HUES64 (cell line): Measurements from ENCODE around the gene DCBLD2. TPM values are rescaled to one million over a fixed set of nuclear protein-coding genes. Genes with fewer than 3 reads are reported as not detected.

Experiments
- H3K27ac ChIP-seq: 2 replicates; pipeline ENCODE4 v1.7.0; 2013; ENCODE audit warnings: low read depth, low read length, inconsistent platforms
- H3K27me3 ChIP-seq: 2 replicates; pipeline ENCODE4 v1.6.1; 2013; ENCODE audit warnings: mild to moderate bottlenecking, low read length; ENCODE audit not compliant: insufficient read depth
- H3K36me3 ChIP-seq: 2 replicates; pipeline ENCODE4 v1.6.1; 2013; ENCODE audit warnings: mild to moderate bottlenecking, low read length; ENCODE audit not compliant: insufficient read depth
- H3K4me1 ChIP-seq: 2 replicates; pipeline ENCODE4 v1.6.1; 2013; ENCODE audit warnings: mild to moderate bottlenecking, low read length, moderate library complexity; ENCODE audit not compliant: insufficient read depth
- H3K4me3 ChIP-seq: 2 replicates; pipeline ENCODE4 v1.5.1; 2013; ENCODE audit warnings: mild to moderate bottlenecking, low read length, moderate library complexity
- H3K9ac ChIP-seq: 2 replicates; pipeline ENCODE4 v1.6.1; 2013; ENCODE audit warnings: mild to moderate bottlenecking, low read depth, low read length
- H3K9me3 ChIP-seq: 2 replicates; pipeline ENCODE4 v1.6.1; 2013; ENCODE audit warnings: low read depth, low read length; ENCODE audit not compliant: insufficient read depth
- WGBS: fragments of 150-250, 120-280 bp; methylation state at CpG from one replicate; pipeline ENCODE4 v1.1.7; 2013; ENCODE audit warnings: missing lambda C conversion rate; 5-methylcytosine and 5-hydroxymethylcytosine counted together
- polyA plus RNA-seq, 2 experiments: library from polyadenylated mRNA; stranded (reverse); fragments of 50-300 nt; gene quantifications; one replicate each; pipeline ENCODE4 v1.2.3, GENCODE V29; 2013

The DCBLD2 gene
- 34.5 TPM for polyA plus RNA-seq (2013, experiment 1 of 2)
- 37.0 TPM for polyA plus RNA-seq (2013, experiment 2 of 2)

GRCh38 chr3:98901392-98902350 is at the start of gene DCBLD2:
Gene DCBLD2 (minus strand): TSS chr3:98901695. CDS start chr3:98901326, 369 bp downstream.
- H3K9me3 ChIP-seq = no peaks in the 10 kb centered on the region
- peak within 1 kb of the TSS; percentile 88 for H3K27ac ChIP-seq
- H3K4me3 ChIP-seq = peak within 1 kb of the TSS; percentile 86
- H3K4me1 ChIP-seq = peaks cover 17% of the 10 kb centered on the region
- no peaks in the 10 kb centered on the region for H3K27me3 ChIP-seq
- WGBS = under 1% methylated on average over 80 of the region's 86 CpGs
- H3K36me3 ChIP-seq = peaks cover 3% of the 10 kb centered on the region; the same call in 1 of the 2 replicates
- peak within 1 kb of the TSS; percentile 90 for H3K9ac ChIP-seq

- no peaks in the 10 kb centered on the region for H3K36me3 ChIP-seq
- H3K9ac ChIP-seq = no peak overlapping the region
- H3K27me3 ChIP-seq = no peaks in the 10 kb centered on the region
- no peaks in the 10 kb centered on the region for H3K9me3 ChIP-seq
- H3K27ac ChIP-seq = no peak overlapping the region
- no peak overlapping the region for H3K4me3 ChIP-seq
- WGBS = 92% methylated on average over 1 of the region's 1 CpG
- no peaks in the 10 kb centered on the region for H3K4me1 ChIP-seq
Measured at GRCh38 chr3:98945666-98946065, 44.2 kb upstream of the DCBLD2 start.

GRCh38 chr3:98945101-98945524 is 43.6 kb upstream of the DCBLD2 start:
- H3K36me3 ChIP-seq = no peaks in the 10 kb centered on the region
- no peaks in the 10 kb centered on the region for H3K27me3 ChIP-seq
- no peak overlapping the region for H3K27ac ChIP-seq
- H3K9me3 ChIP-seq = no peaks in the 10 kb centered on the region
- H3K9ac ChIP-seq = no peak overlapping the region
- no CpG with 5 or more reads among the region's 1 CpG for WGBS
- no peak overlapping the region for H3K4me3 ChIP-seq
- H3K4me1 ChIP-seq = no peaks in the 10 kb centered on the region

DNA sequence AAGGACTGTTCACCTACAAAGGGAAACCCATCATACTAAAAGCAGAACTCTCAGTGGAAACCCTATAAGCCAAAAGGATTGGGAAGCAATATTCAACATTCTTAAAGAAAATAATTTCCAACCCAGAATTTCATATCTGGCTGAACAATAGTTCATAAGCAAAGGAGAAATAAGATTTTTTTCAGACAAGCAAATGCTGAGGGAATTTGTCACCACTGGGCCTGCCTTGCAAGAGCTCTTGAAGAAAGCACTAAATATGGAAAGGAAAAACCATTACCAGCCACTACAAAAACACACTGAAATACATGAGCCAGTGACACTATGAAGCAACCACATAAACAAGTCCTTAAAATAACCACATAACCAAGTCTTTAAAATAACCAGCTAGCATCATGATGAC is 28.9 kb upstream of the DCBLD2 start:
- no peaks in the 10 kb centered on the region for H3K4me1 ChIP-seq
- no peak overlapping the region for H3K9ac ChIP-seq
- peaks cover 10% of the 10 kb centered on the region; the same call in 1 of the 2 replicates for H3K9me3 ChIP-seq
- H3K36me3 ChIP-seq = no peaks in the 10 kb centered on the region
- no peak overlapping the region for H3K27ac ChIP-seq
- no peak overlapping the region for H3K4me3 ChIP-seq
- H3K27me3 ChIP-seq = no peaks in the 10 kb centered on the region

- WGBS = 100% methylated on average over 2 of the region's 2 CpGs
- Histone ChIP-seq H3K9me3 (no peaks in the 10 kb centered on the region), H3K4me1 (no peaks in the 10 kb centered on the region), H3K27ac (no peak overlapping the region), H3K9ac (no peak overlapping the region), H3K36me3 (no peaks in the 10 kb centered on the region), H3K27me3 (no peaks in the 10 kb centered on the region), H3K4me3 (no peak overlapping the region)
Measured at GRCh38 chr3:98921957-98922356, 20.5 kb upstream of the DCBLD2 start.

DNA sequence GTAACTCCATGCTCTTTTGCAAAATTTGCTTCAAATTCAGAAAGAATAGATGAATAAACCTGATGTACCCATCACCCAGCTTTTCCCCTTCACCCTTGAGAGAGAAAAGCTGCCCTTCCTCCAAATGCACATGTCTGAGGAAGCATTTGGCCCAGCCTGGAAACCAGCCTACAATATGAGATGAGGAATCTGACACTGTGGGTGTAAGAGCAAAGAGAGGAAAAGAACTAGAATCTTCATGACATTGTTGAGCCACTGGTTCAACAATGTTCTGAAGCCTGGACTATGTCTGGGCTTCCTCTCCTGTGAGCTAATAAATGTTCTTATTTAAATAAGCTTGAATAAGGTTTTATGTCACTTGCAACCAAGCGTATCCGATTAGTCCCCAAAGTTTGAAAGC is 18.7 kb upstream of the DCBLD2 start:
- no peaks in the 10 kb centered on the region for H3K4me1 ChIP-seq
- H3K9me3 ChIP-seq = no peaks in the 10 kb centered on the region
- no peak overlapping the region for H3K9ac ChIP-seq
- no peak overlapping the region for H3K27ac ChIP-seq
- H3K4me3 ChIP-seq = no peak overlapping the region
- 93% methylated on average over 2 of the region's 2 CpGs for WGBS
- no peaks in the 10 kb centered on the region for H3K27me3 ChIP-seq
- no peaks in the 10 kb centered on the region for H3K36me3 ChIP-seq

DNA sequence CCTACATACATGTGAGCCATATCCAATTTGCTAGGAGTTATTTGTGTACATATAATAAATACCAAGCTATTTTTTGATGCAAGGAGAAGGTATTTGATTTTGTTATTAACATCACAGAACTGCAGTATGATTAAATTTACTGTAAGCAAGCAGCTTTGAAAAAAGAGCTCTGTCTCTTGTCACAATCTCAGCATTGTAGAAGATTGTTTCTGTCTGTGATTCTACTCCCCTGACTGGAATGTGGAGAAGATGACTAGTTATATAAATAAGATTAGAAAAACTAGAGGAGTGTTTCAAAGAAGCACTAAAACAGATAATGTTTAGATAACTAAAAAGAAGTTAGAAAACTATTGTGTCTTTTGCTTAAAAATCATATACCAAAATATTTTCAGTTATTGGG is 17.1 kb upstream of the DCBLD2 start:
- H3K9me3 ChIP-seq = no peaks in the 10 kb centered on the region
- H3K4me1 ChIP-seq = no peaks in the 10 kb centered on the region
- H3K36me3 ChIP-seq = no peaks in the 10 kb centered on the region
- no peaks in the 10 kb centered on the region for H3K27me3 ChIP-seq
- H3K4me3 ChIP-seq = no peak overlapping the region
- no peak overlapping the region for H3K9ac ChIP-seq
- H3K27ac ChIP-seq = no peak overlapping the region

- Histone ChIP-seq H3K27me3 (no peaks in the 10 kb centered on the region), H3K36me3 (no peaks in the 10 kb centered on the region), H3K9me3 (no peaks in the 10 kb centered on the region), H3K4me3 (no peak overlapping the region), H3K9ac (no peak overlapping the region), H3K4me1 (no peaks in the 10 kb centered on the region), H3K27ac (no peak overlapping the region)
- no CpG with 5 or more reads among the region's 1 CpG for WGBS
Measured at GRCh38 chr3:98917608-98918007, 16.1 kb upstream of the DCBLD2 start.

DNA sequence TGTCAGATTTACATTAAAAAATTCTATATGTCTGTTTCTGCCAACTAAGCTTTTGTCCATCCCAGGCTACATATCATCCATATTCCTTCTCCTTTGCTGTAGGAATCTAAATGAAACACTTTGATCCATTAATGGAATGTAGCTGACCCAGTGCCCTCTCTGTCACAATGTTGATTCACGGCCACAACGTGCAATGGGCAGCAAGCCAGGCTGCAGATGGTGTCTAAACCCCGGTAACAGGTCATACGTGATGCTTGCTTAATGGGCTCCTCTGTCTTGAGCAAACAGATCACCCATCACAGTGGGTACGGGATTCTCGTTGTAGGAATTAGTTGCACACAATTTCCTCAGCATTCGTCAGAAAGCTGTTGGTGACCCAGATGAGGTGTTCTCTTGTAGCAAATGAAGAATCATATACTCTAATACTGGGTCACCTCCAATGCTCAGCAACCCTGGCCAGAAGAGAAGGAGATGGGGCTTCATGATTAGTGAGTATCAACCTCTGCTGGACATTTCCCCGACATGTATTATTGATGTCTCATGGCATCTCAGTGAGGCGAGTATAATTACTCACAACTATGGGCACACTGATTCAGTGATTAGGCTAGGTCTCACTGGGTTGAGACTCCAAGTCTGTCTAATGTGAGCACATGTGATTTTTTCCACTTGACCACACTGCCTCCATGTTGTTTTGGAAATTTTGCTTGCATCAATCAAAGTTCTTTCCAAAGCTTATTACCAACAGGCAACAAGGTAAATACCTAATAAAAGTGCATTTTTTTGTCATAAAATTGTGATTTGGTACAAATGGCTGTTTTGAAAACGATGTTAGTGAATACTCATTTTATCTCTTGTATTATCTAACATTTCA is 12.9 kb upstream of the DCBLD2 start:
- no peak overlapping the region for H3K27ac ChIP-seq
- 97% methylated on average over 9 of the region's 10 CpGs for WGBS

GRCh38 chr3:98912448-98912847 is 11.0 kb upstream of the DCBLD2 start:
- no peaks in the 10 kb centered on the region for H3K4me1 ChIP-seq
- peaks cover 6% of the 10 kb centered on the region; the same call in 1 of the 2 replicates for H3K9me3 ChIP-seq
- H3K27ac ChIP-seq = no peak overlapping the region

More for the DNA sequence above, 12.9 kb upstream of the DCBLD2 start:
- Histone ChIP-seq H3K27me3 (no peaks in the 10 kb centered on the region), H3K9me3 (no peaks in the 10 kb centered on the region), H3K9ac (no peak overlapping the region), H3K4me3 (no peak overlapping the region), H3K4me1 (no peaks in the 10 kb centered on the region), H3K36me3 (no peaks in the 10 kb centered on the region)

DNA sequence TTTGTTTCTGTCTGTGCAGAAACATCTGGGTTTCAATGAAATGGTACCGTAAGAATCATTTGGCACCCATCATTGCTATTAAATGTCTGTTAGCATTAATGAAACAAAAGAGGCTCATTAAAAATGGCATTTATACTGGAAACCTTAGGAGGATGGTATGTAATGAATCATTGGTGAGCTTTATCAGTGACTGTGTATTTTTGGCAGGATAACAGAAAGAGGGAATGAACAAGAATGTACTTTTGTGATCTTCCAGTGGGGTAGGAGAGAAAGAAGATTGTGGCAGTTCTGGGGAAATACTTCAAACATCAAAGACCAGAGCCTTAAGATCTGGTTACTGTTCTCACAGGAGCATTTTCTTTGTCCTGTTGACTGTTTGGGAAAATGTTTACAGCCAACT is 4.7 kb upstream of the DCBLD2 start:
- 100% methylated on average over 1 of the region's 1 CpG for WGBS
- peaks cover 6% of the 10 kb centered on the region; the same call in 1 of the 2 replicates for H3K9me3 ChIP-seq
- no peak overlapping the region for H3K9ac ChIP-seq
- H3K4me1 ChIP-seq = peaks cover 11% of the 10 kb centered on the region
- H3K27ac ChIP-seq = no peak overlapping the region
- no peak overlapping the region for H3K4me3 ChIP-seq
- no peaks in the 10 kb centered on the region for H3K27me3 ChIP-seq
- no peaks in the 10 kb centered on the region for H3K36me3 ChIP-seq

More at GRCh38 chr3:98912448-98912847, 11.0 kb upstream of the DCBLD2 start:
- H3K27me3 ChIP-seq = no peaks in the 10 kb centered on the region
- WGBS = no CpG with 5 or more reads among the region's 1 CpG
- no peak overlapping the region for H3K4me3 ChIP-seq
- no peaks in the 10 kb centered on the region for H3K36me3 ChIP-seq
- no peak overlapping the region for H3K9ac ChIP-seq
